ENCODE results near the gene KMT2D.

- no peak for TF ChIP-seq POLR2A (IDR thresholded peaks at IDR 0.05; ENCODE audit: control extremely low read depth in 1 of 2, low read depth in 2 of 2, low read length in 2 of 2)
- no peak for TF ChIP-seq CTCF (IDR thresholded peaks at IDR 0.05; ENCODE audit: control extremely low read depth in 1 of 3, insufficient read depth in 1 of 3, low read depth in 1 of 3, low read length in 3 of 3)
- no peak for TF ChIP-seq JUND (IDR thresholded peaks at IDR 0.05; ENCODE audit: low read length)
- no peak for TF ChIP-seq MAFK (IDR thresholded peaks at IDR 0.05; ENCODE audit: low read depth, low read length)
These were observed 4.4 kb downstream of the KMT2D start for GRCh38 chr12:49055978-49056754.

All from H1 (cell line).